GM21576 (cell line): Measurements from ENCODE around the gene BMPR1B.

Experiments used
- ATAC-seq: cut with Tn5 transposase; IDR thresholded peaks from one replicate; pipeline ENCODE4 v1.9.1; 2021; ENCODE audit warnings: mild to moderate bottlenecking, moderate library complexity; ENCODE audit not compliant: unreplicated experiment

The BMPR1B gene

DNA sequence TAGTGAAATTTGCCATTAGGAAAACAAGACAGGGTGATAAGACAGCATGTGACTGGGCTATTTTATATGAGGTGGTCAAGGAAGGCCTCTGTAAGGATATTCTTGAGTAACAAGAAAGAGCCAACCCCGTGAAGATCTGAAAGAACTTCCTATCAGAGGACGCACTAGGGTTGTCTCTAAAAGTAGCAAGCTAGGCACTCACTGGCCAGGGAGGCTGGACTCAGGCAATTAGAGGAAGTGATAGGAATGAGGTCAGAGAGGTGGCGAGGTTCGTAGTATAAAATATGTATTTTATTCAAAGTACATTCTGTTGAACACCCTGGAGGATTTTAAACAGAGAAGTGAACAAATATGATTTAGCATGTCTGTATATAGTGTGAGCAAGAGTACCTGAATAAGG is 4.6 kb downstream of the BMPR1B start:
- ATAC-seq: no peak

DNA sequence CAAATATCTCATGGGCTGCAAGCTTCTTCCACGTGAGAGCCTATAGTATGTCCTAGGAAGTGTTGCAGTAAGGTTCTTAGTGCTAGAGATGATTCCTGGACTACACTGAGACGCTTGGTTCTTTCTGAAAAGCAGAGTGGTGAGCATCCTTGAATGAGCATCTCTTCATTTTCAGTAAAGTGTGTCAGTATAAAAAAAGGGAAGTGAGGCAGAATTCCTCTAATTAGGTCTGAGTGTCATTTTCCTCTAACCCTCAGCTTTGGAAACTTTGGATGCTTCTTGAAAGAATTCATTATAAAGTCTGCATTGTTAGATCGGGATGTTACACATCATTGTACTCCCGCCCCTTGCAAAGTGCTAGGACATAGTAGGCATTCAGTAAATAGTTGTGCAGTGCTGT is 5.2 kb downstream of the BMPR1B start:
- no peak for ATAC-seq

DNA sequence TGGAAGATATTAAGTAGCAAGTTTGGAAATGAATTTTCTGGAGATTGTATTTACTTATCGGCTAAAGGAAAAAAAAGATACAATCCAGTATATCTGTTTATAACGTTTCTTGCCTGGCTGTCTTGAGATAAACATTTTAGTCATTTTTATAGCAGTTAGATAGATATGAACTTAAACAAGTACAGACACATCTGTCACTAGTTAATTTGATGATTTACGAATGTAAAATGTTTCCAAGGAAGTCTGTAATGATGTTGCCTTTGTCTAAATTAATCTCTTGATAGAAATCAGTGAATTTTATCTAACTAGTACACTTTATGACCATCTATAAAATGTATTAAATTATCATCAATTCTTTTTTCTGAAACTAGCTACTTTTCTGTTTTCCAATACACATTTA is 5.7 kb downstream of the BMPR1B start:
- no peak for ATAC-seq

DNA sequence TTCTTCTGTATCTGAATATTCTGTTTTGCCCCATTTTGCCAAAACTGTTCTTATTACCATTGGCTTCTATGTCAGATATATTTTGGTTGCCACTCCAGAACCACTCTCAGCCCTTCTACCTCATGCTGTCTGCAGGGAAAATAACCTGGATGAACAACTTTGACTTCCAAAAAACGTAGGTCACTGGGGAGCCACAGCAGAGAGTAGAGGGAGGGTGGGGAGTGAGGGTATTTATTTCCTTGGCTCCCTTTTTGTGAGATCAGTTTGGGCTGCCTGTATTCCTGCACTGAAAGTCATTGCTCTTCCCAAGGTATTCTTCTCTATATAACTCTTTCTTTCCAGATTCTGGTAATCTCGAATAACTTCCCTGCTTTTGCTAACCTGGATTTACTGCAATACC is 6.3 kb downstream of the BMPR1B start:
- no peak for ATAC-seq

DNA sequence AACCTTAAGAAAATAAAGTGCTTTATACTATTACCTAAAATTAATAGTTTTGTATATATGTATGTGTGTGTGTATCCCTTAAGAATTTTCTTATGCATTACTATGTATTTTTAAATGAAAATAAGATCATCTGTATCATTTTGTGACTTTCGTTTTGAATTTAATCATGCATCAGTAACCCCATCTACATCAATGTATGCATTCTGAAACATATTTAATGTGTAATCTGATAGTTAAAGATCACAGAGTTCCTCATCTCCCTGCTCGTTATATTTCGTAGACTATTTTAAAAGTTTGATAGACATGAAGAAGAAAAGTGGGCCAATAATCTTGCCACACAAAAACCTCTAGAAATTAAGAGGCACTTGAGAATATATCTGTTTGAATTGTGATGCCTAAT is 7.4 kb downstream of the BMPR1B start:
- ATAC-seq: no peak

DNA sequence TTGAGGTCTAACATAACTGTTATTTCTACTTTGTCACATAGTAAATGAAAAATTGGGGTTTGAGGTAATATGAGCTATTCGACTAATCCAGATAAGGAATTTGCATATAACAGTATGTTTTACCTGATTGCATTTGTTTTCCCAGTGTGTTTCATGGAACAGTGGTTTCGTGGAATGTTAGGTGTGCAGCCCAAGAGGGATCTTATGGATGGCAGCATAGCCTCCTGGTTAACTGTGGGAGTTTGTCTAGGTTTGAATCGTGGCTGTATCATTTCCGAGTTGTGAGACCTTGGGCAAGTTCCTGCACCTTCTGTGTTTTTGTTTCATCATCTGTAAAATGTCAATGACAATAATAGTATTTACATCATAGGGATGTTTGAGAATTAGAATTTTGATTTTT is 7.9 kb downstream of the BMPR1B start:
- ATAC-seq: no peak

DNA sequence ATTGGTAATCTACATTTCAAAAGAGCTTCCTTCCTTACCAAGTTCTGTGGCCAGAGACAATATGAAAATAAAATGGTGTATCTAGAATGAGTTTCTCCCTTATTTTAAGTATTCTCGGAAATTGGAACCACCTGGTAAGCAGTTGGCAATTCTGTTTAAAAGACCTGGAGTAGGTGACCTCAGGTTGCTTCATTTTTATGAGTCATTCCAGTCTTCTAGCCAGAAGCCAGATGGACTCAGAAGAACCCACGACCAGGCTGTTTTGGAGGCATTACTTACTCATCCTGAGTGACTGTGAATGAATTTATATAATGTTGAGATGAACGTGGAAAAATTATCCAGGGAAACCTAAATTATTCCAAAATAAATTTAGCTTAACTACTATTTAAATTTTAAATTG is 9.1 kb downstream of the BMPR1B start:
- ATAC-seq: no peak

DNA sequence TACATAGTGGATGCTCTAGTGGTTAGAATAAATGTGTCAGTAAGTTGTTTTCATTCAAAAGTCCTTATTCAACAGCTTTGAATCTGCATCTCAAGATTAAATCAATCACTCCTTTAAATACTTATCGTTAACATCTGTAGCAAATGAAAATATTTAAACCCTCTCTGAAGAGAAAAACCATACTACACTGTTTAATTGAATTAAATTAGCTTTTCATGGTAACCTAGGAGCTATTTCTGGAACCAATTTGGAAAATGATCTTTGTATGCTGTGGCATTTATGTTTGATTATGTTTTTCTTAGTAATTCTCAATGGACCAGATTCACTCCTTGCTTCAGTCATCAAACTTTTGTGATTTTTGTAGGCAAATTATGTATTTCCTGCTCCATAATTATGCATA is 9.7 kb downstream of the BMPR1B start:
- no peak for ATAC-seq

DNA sequence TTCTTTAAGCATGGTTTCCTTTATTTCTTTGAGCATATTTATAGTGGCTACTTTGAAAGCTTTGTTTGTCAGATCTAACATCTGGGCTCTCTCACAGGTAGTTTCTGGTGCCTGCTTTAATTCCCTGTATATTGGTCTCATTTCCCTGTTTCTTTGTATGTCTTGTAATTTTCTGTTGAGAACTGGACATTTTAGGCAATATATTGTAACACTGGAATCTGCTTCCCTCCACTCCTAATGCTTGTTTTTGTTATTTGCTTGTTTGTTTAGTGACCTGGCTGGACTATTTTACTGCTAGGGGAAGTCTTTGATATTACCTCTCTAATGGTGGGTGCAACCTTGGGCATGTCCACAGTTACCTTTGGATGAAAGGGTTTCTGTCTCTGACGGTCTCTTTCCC is 25.0 kb downstream of the BMPR1B start:
- ATAC-seq: no peak

DNA sequence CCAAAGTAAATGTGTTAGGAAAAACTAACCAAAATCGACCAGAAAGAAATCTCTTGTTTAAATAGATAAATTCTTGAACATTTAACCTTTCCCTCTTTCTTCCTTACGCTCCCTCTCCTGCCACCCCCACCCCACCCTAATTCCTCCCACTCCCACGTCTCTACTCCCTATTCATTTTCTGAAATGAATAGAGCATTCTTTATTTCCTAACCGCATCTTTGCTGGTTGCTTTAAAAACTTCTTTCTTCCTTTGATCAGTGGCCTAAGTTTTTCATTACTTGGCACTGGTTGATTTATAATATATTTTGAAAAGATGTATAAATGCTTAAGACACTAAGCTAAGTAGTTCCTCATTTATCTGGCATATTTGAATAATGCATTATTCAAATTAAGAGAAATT is 33.9 kb downstream of the BMPR1B start:
- ATAC-seq: no peak

DNA sequence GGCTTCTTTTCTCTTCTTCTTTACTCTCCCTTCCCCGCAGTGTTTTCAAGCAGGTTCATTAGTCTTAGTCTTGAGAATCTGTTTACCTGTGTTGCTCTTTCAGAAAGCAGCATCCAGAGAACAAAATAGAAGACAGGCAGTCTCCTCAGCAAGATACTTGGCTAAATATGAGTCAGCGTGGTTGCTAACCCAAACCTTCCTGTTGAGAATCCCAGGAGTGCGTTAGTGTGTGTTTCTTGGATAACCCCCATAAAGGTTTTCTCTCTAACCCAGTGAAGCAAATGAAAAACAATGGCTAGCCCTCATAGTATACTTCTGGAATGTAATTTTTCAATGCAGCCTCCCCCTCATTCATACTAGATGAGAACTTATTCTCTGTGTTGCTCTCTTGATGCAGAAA is 41.1 kb downstream of the BMPR1B start:
- no peak for ATAC-seq

DNA sequence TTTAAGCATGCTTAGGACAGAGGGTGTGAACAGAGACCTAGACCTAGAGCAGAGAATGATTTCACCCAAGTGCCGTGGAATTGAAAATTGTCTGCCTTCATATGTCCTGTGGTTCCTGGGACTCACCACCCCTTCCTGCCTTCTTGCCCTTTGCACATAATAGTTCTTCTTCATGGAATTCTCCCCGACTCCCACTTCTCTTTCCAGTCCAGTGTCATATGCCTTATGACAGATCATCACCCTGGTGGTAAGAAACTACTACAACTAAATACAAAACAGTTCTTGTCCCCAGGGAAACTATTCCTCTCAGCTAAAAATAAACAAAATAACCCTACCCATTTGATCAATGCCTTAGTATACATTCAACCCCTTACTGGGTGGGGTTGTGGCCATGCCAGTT is 43.3 kb downstream of the BMPR1B start:
- no peak for ATAC-seq

DNA sequence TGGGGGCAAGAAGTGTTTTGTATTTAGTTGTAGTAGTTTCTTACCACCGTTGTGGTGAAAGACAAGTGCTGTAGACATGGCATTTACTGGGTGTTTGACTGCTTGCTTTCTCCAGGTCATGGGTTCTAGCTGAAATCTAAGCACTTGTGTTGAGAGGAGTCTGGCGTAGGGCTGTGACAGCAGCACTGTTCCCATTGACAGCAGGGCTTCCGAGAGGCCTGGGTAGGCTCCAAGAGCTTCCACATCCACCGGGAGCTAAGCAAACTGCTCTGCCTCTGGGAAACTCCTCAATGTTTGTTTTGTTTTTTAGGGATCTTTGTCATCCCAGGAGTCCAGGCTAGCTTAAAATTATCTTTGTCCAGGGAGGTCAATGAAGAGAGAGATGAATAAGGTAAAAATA is 44.3 kb downstream of the BMPR1B start:
- ATAC-seq: no peak

DNA sequence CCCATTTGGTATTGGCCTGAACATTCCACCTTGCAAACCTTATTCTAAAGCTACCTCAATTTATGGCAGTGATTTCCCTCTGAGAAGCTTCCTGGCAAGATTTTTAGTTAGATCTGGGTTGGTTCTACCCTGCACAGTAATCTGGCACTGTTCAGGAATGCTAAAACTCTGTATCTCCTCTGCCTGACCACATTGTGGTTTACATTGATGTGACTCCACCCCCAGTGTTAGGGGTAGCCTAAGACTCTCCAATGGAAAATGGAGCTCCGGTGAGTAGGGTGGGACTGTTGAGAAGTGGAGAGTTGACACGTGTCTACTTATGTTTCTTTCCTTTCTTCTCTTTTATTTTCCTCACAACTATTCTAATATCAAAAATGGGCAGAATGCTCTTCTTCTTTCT is 45.4 kb downstream of the BMPR1B start:
- ATAC-seq: no peak

DNA sequence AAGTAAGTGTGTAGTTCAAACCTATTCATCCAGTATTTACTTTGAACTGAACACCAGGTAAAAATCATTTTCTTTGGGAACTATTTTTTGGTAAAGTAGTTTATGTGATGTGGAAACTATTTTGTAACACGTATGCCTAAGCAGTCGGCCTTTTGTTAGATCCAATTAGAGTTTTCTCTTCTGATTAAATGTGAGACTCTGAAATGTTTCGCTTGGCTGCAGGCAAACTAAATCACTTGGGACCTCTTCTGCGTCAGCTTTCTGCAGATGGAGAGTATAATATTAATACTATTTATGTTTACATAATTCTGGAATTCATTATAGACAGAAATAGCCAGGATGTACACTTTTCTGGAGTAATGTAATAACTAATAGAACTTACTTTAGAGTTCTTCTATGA is 46.9 kb downstream of the BMPR1B start:
- no peak for ATAC-seq

DNA sequence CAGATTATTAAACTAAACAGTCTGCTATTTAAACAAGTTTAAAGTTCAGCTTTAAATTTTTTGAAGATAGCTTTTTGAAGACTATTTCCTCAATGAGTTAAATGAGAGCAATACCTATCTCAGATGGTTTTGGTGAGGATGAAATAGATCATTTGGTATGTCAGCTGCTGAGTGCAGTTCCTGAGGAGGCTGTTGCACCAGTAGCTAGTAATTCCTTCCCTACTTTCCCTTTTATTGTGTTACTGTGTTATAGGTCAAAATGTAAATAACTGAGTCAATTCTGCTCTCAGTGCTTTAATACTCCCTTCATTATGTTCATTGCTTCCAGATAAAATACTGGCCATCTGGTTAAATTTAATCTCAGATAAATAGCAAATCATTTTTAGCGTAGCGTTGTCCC is 48.6 kb downstream of the BMPR1B start:
- no peak for ATAC-seq

DNA sequence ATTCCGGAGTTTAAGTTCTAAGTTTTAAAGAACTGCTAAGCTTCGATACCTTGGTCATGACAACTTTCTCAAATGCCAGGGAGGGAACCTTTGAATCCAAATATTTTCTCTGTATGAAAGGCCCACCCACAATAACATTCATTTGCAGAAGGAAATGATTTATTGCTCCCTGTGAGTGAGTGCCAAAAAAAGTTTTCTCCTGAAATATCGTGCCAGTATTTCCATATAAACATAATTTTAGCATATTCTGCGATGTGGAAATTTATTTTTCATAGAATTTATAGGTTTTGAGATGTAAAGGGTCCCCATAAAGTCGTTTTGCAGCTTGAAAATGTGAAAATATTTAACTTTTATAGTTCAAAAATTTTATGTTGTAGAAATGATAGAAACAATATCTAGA is 53.9 kb downstream of the BMPR1B start:
- ATAC-seq: no peak

DNA sequence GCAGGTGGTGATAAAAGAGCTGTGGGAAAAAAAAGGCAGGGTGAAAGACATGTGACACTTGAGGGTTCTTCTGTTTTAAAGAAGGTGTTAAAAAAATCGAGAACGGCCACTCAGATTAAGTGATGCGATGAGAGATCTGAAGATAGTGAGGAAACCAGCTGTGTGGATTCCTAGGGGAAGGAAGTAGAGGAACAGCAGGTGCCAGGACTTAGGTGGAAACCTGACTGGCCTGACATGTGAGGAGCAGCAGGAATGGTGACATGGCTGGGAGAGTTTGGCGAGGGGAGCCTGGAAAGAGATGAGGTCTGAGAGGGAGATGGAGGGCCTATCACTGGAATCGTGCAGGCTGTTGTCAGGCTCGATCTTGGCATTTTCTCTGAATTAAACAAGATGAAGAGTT is 55.5 kb downstream of the BMPR1B start:
- no peak for ATAC-seq

DNA sequence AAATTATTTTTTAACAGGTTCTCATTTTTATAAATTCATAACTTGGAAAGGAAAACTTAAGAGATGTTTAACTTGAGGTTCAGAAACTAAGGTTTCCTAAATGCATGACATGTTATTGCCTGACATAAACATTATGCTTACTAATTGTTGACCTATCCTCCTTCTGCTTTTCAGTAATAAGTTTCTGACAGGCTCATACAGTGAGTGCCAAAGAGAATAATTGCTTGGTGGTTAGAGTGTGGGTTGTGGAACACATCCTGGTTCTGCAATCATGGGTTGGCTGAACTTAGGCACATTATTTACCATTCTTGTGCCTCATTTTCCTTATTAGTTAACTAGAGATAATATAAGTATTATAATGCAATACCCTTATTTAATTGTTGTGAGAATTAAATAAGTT is 56.5 kb downstream of the BMPR1B start:
- ATAC-seq: no peak

DNA sequence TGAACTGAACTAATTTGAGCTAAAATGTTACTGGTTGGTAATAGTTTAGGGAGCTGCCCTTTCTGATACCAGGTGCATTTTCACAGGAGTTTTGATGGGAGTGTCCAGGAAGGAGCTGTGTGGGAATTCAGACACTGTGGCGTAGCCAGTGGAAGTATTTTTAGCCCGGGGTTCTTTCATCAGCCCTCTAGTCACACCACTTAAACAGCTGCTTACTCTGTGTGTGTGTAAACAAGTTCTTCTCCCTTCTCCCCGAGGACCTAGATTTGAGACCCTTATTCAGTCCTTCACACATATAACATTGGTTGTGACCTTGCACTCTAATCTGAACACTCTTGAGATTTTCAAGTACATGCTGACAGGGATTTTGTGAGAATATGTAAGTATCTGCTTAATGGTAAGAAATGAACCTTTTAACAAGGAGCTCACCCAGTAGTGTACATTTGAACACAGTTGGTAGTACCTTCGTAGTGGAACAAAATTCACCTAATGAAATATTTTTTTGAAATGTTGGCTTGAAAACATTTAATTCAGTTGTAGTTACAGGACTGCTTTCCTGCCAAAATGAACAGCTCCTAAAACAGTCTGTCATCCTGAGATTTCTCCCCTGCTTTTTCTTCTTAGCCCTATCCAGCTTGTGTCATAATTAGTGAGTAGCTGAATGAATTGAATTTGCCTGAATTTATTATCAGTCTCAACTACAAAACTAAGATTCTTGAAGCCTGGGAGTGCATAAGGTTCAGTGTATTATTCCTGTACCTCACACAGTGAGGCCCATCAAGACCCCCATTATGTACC is 61.8 kb downstream of the BMPR1B start:
- ATAC-seq: no peak

DNA sequence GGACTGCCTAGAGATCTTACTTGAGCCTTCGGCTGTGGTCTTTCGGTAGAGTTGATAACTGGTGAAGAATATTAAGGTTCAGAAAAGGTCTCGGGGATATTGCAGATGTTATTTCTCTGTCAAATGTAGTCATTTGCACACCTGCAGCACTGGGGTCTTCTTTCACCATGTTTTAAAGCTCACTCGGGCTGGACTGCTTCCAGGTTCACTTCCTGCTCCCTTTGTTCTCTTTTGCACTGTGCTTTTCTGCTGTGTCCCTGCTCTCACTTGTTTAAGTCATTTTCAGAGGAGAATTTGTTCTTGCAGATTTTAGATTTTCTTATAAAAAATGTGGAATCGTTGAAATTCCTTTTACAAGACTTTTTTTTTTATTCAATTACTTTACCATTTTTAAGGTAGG is 68.5 kb downstream of the BMPR1B start:
- ATAC-seq: no peak

DNA sequence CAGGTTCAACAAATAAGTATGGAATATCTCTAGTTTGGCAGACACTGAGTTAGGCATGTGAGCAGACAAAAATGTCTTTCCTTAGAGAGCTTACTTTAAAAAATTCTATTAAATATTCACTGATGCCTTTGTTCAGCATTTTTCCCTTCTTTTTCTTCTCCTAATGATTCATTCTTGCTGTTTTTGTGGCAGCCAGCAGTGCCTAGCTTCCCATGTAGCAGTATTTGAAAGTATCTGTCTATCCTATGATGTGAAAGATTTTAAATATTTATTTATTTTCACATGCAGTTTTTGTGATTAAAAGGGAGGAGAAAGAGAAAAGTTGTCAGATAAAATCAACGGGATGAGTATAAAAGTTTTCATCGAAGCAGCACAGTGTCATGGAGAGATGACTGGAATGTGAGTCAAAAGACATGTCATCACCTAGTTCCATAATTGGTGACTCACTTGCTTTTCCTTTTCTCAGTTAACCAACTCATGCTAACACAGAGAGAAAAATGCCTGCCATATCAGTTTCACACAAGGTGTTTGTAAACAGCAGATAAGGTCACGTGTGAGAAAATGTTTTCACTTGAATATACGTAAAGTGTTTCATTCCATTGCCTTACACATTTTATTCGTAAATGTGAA is 69.8 kb downstream of the BMPR1B start:
- ATAC-seq: no peak

DNA sequence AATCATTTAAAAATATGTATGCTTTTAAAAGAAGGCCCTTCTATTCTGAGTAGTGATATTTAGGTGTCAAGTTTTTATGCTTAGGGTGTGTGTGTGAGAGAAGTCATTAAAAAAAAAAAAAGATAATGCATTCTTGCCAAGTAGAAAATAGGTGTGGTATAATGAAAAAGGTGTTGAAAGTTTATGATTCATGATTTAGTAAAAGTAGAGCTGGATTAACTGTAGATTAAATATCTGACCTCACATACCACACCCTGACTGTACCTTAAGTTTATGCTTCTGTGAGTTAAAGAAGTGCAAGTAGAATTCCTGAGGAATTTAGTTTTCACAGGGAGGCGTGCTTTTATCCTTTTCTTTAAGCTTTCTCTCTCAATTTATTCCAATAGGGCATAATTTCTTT is 71.1 kb downstream of the BMPR1B start:
- no peak for ATAC-seq
